Stomach (tissue), 9 donors: ENCODE data around the gene DUSP9. TPM values are rescaled to one million over a fixed set of nuclear protein-coding genes. Genes with fewer than 3 reads are reported as not detected.
"Not testable (repeated sequence)": the region's sequence is repeated elsewhere in the genome, so short reads cannot be mapped to it uniquely, and the experiment has no call there.

Experiments
- DNase-seq, 2 donors: peaks; one replicate each; pipeline versions ENCODE4 v3.0.0 to v3.0.0-alpha.2; 2013 to 2019
- H3K27ac ChIP-seq, 5 donors: fragments of 200-600 bp in 4 of 5; sonication (generic) in 4 of 5; one replicate each; pipeline ENCODE4 v1.5.1; 2013 to 2019; ENCODE audit warnings: mild to moderate bottlenecking in 1 of 5, moderate library complexity in 1 of 5
- H3K27me3 ChIP-seq, 3 donors: fragments of 200-600 bp; sonication (generic); one replicate each; pipeline ENCODE4 v1.5.1; 2017 to 2019; ENCODE audit warnings: mixed run types in 1 of 3
- H3K36me3 ChIP-seq, 4 donors: fragments of 200-600 bp; sonication (generic); 1 replicate in 3 of 4; 2 replicates in 1 of 4; pipeline ENCODE4 v1.5.1; 2016 to 2019
- H3K4me1 ChIP-seq, 4 donors: fragments of 200-600 bp; sonication (generic); one replicate each; pipeline ENCODE4 v1.5.1; 2016 to 2019
- H3K4me3 ChIP-seq, 4 donors: fragments of 200-600 bp; sonication (generic) in 3 of 4; one replicate each; pipeline ENCODE4 v1.5.1; 2016 to 2019; ENCODE audit warnings: mild to moderate bottlenecking in 1 of 4
- H3K9me3 ChIP-seq, 4 donors: fragments of 200-600 bp; sonication (generic); one replicate each; pipeline ENCODE4 v1.5.1; 2016 to 2019
- EP300 ChIP-seq: sonication (generic); formaldehyde crosslinking; IDR thresholded peaks from one replicate; pipeline ENCODE4 v1.6.1; 2017; ENCODE audit warnings: antibody characterized with exemption
- POLR2A ChIP-seq, 4 donors: fragments of 450-650 bp; IDR thresholded peaks; one replicate each; pipeline ENCODE4 v1.6.1; 2016; ENCODE audit warnings: antibody characterized with exemption in 4 of 4, control low read depth in 2 of 4, mild to moderate bottlenecking in 1 of 4, moderate library complexity in 1 of 4
- POLR2AphosphoS5 ChIP-seq, 3 donors: sonication (generic); formaldehyde crosslinking; IDR thresholded peaks; one replicate each; pipeline ENCODE4 v1.6.1; 2016; ENCODE audit warnings: antibody characterized with exemption in 3 of 3
- WGBS, 5 donors: extraction: QIAGEN DNeasy Blood & Tissue Kit in 3 of 5; methylation state at CpG; one replicate each; pipeline versions ENCODE4 v1.1.5 to v1.1.7; 2013 to 2018; 5-methylcytosine and 5-hydroxymethylcytosine counted together
- intact Hi-C: fragments of 100-400 bp; cut with DNase I; formaldehyde crosslinking; loops from one replicate; pipeline ENCODE4 v1.15.1; 2023; ENCODE audit warnings: low total_unique reads
- polyA plus RNA-seq, 3 donors: library from polyadenylated mRNA; stranded (reverse); fragments of 200-250 nt; gene quantifications; one replicate each; pipeline ENCODE4 v1.2.3, GENCODE V29; 2013
- total RNA-seq, 5 donors: library from RNA; depleted of rRNA; stranded (reverse); fragments of >200 nt; gene quantifications; one replicate each; pipeline versions ENCODE4 v1.1.0 to v1.2.3, GENCODE V29; 2014 to 2016
- TF ChIP-seq, protein P1 (sequence below), 7 experiments: fragments of 450-650 bp in 4 of 7; fragments of 200-600 bp in 3 of 7; sonication (generic) in 3 of 7; IDR thresholded peaks; one replicate each; pipeline ENCODE4 v1.5.1; 2016 to 2019; ENCODE audit warnings: antibody characterized with exemption in 7 of 7, control low read depth in 2 of 7, mild to moderate bottlenecking in 1 of 7
- donor health status: healthy with polysubstance abuse.
- donor health status: Bipolar disorder and iron deficiency.
- donor health status: healthy.

DUSP9 gene
- total and polyA plus RNA-seq, 8 donors = 0.18 to 0.25 TPM; not detected in 6

DNA sequence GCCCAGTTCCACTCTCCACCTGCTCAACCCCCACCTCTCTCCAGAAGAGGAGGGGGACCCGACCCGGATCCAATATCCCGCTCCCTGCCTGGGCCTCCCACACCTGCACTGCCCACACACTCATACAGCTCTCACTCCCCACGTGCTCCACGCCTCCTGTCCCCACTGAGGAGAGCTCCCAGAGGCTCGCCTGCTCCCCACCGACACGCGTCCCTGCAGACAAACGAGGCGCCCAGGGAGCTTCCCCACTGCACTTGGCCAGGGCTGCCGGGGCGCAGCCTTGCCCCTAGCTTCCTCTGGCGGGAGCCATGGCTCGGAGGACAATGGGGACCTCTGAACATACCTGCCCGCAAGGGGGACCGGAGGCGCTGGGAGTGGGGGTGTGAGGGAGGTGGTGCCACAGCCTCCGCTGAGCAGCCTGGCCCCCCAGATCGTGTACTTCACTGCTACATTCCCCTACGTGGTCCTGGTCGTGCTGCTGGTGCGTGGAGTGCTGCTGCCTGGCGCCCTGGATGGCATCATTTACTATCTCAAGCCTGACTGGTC lies 45.7 kb downstream of the DUSP9 start:
- no peak for DNase-seq
- Histone ChIP-seq H3K4me3 (no peak overlapping the region), H3K9me3 (no peaks in the 10 kb centered on the region), H3K36me3 (peaks cover 0 to 36% (median 25%) of the 10 kb centered on the region in 4 donors), H3K27ac (no peak overlapping the region), H3K4me1 (peaks cover 0 to 21% (median 12%) of the 10 kb centered on the region in 4 donors), H3K27me3 (no peaks in the 10 kb centered on the region)
- TF ChIP-seq EP300 (no peak), POLR2A (IDR thresholded peaks at IDR 0.05) (no peak), POLR2AphosphoS5 (IDR thresholded peaks at IDR 0.05) (no peak)
- TF ChIP-seq, protein P1, sequence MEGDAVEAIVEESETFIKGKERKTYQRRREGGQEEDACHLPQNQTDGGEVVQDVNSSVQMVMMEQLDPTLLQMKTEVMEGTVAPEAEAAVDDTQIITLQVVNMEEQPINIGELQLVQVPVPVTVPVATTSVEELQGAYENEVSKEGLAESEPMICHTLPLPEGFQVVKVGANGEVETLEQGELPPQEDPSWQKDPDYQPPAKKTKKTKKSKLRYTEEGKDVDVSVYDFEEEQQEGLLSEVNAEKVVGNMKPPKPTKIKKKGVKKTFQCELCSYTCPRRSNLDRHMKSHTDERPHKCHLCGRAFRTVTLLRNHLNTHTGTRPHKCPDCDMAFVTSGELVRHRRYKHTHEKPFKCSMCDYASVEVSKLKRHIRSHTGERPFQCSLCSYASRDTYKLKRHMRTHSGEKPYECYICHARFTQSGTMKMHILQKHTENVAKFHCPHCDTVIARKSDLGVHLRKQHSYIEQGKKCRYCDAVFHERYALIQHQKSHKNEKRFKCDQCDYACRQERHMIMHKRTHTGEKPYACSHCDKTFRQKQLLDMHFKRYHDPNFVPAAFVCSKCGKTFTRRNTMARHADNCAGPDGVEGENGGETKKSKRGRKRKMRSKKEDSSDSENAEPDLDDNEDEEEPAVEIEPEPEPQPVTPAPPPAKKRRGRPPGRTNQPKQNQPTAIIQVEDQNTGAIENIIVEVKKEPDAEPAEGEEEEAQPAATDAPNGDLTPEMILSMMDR (IDR thresholded peaks at IDR 0.05) = no peak
- intact Hi-C loops = no loop called here
- WGBS, 5 donors = 50 to 76% (median 59%) methylated on average over 14 to 24 of the region's 24 CpGs; no CpG with 5 or more reads in 1 of the 5 donors

DNA sequence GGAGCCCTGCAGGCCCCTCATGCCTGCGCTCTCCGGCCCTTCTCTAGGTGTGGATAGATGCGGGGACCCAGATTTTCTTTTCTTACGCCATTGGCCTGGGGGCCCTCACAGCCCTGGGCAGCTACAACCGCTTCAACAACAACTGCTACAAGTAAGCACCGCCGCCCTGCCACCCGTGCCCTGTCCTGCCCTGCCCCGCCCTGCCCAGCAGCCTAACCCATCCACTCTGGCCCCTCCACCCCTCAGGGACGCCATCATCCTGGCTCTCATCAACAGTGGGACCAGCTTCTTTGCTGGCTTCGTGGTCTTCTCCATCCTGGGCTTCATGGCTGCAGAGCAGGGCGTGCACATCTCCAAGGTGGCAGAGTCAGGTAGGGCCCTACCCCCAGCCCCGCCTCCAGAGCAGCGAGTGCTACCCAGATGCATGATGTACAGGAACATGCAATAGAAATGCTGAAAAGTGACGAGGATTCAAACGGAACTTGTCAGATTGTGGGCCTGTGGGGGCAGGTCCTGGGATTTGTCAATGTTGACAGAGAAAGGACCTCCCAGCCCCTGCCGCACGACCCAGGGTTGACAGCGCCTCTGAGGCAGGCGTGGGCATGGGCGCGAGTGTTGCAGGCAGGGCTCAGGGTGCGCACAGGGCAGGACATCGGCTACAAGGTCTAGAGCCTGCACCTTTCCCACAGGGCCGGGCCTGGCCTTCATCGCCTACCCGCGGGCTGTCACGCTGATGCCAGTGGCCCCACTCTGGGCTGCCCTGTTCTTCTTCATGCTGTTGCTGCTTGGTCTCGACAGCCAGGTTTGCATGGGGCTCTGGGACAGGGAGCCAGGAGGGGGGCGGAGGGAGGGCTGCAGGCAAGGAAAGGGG lies 46.4 kb downstream of the DUSP9 start:
- H3K4me3 ChIP-seq = no peak overlapping the region
- WGBS, 5 donors = 65 to 75% (median 68%) methylated on average over 8 to 31 of the region's 31 CpGs
- H3K36me3 ChIP-seq = peaks cover 0 to 42% (median 30%) of the 10 kb centered on the region in 4 donors
- no peak for TF ChIP-seq POLR2A (IDR thresholded peaks at IDR 0.05)
- no peak for TF ChIP-seq EP300
- TF ChIP-seq, protein P1 (IDR thresholded peaks at IDR 0.05) = no peak
- no peak overlapping the region for H3K27ac ChIP-seq
- no peak for DNase-seq
- intact Hi-C loops = no loop called here
- no peaks in the 10 kb centered on the region for H3K9me3 ChIP-seq
- peaks cover 0 to 21% (median 12%) of the 10 kb centered on the region in 4 donors for H3K4me1 ChIP-seq
- H3K27me3 ChIP-seq = no peaks in the 10 kb centered on the region

DNA sequence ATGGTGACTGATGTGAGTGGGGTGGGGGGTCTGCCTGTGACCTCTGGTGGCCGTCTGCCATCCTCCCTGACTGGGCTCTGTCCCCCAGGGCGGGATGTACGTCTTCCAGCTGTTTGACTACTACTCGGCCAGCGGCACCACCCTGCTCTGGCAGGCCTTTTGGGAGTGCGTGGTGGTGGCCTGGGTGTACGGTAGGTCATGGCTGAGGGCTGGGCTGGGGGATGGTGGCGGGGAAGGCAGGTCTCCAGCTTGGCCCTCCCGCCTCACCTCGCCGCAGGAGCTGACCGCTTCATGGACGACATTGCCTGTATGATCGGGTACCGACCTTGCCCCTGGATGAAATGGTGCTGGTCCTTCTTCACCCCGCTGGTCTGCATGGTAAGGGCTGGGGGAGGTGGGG lies 47.3 kb downstream of the DUSP9 start:
- H3K27ac ChIP-seq, H3K9me3 ChIP-seq, intact Hi-C loops, H3K4me3 ChIP-seq, DNase-seq, H3K27me3 ChIP-seq: not testable (repeated sequence)
- Histone ChIP-seq H3K4me1 (peaks cover 0 to 20% (median 8%) of the 10 kb centered on the region in 4 donors), H3K36me3 (peaks cover 0 to 44% (median 30%) of the 10 kb centered on the region in 4 donors)
- WGBS, 5 donors = 70 to 89% (median 85%) methylated on average over 7 to 15 of the region's 16 CpGs; no CpG with 5 or more reads in 1 of the 5 donors

DNA sequence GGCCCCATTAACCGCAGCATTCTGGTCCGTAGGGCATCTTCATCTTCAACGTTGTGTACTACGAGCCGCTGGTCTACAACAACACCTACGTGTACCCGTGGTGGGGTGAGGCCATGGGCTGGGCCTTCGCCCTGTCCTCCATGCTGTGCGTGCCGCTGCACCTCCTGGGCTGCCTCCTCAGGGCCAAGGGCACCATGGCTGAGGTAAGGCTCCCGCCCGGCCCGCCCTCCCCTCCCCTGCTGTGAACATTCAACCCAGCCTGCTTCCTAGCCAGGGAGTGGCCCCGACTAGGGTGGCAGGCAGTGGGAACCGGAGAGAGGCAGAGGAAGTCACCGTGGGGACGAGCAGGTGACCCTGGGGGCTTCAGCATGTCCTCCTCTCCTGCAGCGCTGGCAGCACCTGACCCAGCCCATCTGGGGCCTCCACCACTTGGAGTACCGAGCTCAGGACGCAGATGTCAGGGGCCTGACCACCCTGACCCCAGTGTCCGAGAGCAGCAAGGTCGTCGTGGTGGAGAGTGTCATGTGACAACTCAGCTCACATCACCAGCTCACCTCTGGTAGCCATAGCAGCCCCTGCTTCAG lies 47.8 kb downstream of the DUSP9 start:
- intact Hi-C loops = no loop called here
- no peak overlapping the region for H3K27ac ChIP-seq
- peaks cover 0 to 17% (median 5%) of the 10 kb centered on the region in 4 donors for H3K4me1 ChIP-seq
- 60 to 80% (median 78%) methylated on average over 6 to 23 of the region's 23 CpGs; no CpG with 5 or more reads in 1 of the 5 donors for WGBS, 5 donors
- H3K36me3 ChIP-seq = peaks cover 0 to 44% (median 30%) of the 10 kb centered on the region in 4 donors
- TF ChIP-seq POLR2AphosphoS5 (IDR thresholded peaks at IDR 0.05) = no peak
- no peak for TF ChIP-seq EP300
- TF ChIP-seq POLR2A (IDR thresholded peaks at IDR 0.05) = no peak
- TF ChIP-seq, protein P1 (IDR thresholded peaks at IDR 0.05) = no peak
- no peak for DNase-seq
- H3K27me3 ChIP-seq = no peaks in the 10 kb centered on the region
- no peaks in the 10 kb centered on the region for H3K9me3 ChIP-seq
- H3K4me3 ChIP-seq = no peak overlapping the region
